NCI-H1930 (cell line): ENCODE data around the gene ARHGAP1.

Source experiments
- DNase-seq, 2 experiments: peaks; one replicate each; lab custom pipeline; 2025; lab: John Stamatoyannopoulos, UW

ARHGAP1 gene

DNA sequence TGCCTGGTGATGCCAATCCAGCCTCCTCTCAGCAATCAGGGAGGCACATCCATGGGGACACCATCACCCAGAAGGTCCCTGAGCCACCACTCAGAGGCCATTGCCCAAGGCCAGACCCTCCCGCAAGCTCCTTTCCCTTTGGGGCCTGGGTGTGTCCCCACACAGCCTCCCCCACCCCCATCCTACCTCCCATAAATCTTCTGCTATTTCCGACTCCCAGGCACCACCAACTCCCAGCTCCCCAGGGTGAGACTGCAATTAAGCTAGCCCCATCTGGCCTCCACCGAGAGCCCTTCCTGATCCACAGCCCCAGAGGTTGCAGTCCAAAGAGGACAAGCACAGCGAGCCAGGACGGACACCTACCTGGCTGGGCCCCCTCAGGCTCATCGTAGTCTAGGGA is 6.3 kb downstream of the ARHGAP1 start:
- no peak for DNase-seq

GRCh38 chr11:46693597-46694012 is 6.8 kb downstream of the ARHGAP1 start:
- DNase-seq, result no peak

DNA sequence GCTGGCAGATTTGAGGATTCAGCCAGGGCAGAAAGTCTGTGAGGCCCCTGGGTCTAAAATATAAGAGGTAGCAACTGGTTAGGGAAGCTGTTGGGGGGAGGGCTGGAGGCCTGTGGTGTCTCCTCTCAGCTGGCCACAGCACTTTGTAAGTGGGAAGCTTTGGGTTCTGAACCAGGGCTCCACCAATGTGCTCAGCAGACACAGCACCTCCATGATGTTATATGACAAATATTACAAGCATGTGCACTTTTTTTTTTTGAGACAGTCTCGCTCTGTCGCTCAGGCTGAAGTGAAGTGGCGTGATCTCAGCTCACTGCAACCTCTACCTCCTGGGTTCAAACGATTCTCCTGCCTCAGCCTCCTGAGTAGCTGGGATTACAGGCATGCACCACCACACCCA is 8.0 kb downstream of the ARHGAP1 start:
- no peak for DNase-seq

DNA sequence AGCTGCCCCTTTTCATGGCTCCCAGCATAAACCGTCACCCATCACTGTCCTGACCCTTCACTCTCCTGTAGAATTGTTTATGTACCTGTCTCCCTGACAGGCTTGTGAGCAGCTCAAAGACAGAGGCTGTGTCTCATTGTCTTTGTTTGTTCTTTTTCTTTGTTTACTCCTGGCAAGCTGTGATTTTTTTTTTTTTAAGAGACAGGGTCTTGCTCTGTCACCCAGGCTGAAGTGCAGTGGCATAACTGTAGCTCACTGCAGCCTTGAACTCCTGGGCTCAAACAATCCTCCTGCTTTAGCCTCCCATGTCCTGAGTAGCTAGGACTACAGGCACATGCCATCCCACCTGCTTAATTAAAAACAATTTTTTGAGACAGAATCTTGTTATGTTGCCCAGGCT is 9.7 kb downstream of the ARHGAP1 start:
- DNase-seq, result no peak

DNA sequence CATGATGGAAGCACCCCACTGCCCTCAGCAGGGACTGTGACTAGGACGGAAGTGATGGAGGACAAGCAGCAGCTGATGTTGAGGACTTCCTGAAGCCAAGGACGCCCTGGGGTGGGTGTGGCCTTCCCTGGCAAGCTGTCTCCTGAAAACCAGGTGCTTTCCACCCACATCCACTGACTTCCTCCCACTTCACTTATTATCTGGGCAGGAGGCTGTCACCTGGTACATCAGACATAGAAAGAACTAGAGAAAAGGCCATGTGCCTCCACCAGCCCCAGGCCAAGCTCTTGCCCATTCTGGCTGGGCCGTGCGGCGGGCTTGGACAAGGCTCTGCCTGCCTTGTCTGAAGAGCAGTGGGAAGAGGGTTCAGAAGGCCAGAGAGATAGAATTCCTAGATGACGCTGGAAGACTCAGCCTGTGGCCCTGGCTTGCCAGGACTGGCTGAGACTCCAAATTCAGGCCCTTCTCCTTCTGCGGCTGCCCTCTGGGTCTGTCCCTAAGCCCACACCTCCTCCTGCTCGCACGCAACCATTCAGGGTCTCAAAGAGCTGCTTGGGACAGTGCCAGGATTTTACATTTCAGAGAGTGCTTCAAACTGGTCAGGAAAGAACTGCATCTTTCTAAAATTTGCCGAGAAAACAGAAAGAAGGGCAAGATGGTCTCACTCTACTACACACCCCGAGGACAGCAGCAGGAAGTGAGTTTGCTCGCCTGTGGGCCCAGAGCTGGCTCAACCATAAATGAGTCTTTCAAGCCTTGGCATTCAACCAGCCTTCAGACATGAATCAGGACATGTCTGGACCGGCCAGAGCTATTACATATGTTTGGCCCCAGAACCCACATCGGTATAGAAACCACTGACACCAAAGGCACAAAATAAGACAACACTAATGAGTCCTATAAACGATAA is 13.3 kb downstream of the ARHGAP1 start:
- no peak for DNase-seq

DNA sequence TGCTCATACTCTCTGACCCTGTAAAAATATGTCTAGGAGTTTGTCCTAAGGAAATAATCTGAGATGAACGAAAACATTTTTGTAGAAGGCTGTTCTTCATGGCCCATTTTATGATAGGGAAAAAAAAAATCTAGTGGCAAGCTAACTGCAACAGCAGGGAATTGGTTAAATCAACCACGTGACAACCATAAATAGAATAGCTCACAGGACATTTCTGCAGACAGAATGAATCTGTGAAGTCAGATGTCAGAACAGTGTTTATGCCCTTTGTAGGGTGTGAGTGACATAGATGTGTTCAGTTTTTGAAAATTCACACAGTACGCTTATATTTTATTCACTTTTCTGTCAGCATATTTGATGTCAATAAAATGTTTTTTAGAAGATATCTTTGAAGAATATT is 16.1 kb downstream of the ARHGAP1 start:
- no peak for DNase-seq

GRCh38 chr11:46682773-46683752 is 17.4 kb downstream of the ARHGAP1 start:
- DNase-seq, result no peak

DNA sequence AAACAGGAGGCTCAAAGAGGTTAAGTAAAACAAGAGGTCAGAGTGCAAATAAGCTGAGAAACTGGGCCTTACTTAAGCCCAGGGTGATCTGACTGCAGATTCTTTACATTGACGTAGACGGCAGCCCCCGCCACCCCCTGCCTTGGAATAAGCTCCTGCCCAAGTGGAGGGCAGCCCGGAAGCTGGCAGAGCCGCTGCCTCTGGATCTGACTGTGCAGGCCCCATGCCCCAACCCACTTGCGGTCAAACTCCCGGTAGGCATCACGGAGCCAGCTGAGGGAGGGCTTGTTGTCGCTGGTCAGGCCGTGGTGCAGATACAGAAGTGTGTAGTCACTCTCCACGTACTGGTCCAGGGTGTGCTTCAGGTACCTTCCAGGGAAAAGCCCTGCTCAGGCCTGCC is 18.6 kb downstream of the ARHGAP1 start:
- DNase-seq, result no peak

DNA sequence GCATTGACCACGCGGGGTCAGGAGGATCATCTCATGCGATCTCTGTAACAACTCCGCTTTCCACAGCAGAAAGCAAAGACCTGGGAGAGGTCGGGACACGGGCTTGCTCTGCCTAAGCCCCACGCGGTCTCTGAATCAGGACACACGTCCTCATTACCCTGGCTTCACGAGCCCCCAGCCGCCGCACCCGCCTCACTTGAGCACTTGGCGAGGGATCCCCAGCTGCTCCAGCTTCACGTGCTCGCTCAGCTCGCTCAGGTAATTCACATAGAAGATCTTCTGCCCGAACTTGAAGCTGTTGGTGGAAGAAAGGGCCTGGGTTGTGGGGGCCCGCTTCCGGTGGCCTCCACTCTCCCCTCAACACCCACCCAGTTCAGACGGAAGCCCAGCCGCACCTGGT is 19.6 kb downstream of the ARHGAP1 start:
- DNase-seq, result no peak

GRCh38 chr11:46680164-46680760 is 20.2 kb downstream of the ARHGAP1 start:
- DNase-seq, result no peak

GRCh38 chr11:46679241-46680163 is 20.9 kb downstream of the ARHGAP1 start:
- DNase-seq, result no peak

DNA sequence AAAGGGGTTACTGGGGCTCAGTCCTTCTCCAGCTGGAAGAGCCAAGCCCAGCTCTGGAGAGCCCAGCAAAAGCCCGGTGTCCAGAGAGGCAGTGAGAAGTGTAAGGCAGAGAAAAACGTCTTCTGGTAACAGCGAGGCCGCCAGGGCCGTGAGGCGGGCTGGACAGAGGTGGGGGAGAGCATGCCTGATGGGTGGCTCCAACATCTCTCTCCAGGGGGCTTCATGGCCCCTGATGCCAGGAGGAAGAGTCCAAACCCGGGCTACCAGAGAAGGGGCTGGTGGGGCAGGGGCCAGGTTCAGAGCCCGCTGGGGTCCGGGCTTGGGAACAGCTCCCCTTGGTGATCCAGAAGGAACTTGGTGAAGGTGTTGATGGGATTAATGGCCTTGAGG is 21.7 kb downstream of the ARHGAP1 start:
- DNase-seq, result no peak

DNA sequence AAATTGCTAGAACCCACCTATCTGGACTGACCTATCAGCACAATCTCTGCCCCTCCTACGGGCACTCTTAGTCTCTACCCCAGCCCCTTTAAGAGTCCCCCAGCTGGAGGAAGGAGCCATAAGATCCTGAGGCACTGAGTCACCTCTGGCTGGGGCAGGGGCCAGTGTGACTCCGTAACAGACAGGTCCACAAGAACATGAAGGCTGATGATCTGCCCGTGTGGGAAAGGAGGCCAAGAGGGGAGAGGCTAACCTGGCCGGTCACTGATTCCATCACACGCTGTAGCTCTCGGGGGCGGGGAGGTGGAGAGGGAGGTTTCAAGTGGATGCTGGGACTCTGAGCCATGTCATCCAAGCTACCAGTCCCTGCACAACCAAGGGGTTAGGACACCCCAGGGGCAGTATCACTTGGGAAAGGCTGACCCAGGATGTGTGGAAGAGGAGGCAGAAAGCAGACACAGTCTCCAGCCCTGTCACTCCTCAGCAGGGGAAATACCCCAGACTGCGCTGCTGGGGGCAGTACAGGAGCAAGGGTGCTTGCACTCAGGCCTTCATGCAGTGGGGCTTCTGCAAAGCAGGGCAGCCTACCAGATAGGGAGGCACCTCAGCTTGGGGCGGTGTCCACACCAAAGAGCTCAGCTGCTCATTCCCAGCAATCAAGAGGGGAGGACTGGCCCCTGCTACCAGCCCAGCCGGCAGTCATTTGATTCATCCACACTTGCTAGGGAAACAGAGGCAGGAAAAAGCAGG is 22.3 kb downstream of the ARHGAP1 start:
- no peak for DNase-seq

DNA sequence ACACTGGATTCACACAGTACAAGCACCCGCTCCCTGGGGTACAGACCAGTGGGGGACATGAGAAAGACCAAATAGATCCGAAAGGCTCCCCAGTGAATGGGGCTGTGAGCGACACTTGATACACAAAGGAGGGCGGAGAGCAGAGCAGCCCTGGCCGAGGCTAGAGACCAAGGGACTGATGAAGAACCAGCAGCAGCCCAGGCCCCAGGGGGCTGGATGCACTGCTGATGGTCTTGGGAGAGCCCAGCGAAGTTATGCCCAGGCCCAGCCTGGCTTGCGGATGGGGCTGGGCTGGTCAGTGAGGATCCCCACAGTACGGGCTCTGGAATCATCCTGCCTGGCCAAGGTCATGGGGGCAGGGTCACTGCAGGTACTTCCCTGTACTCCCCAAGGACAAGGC is 23.2 kb downstream of the ARHGAP1 start:
- DNase-seq, result no peak

- DNase-seq, result no peak
Measured at GRCh38 chr11:46676436-46677158, 23.8 kb downstream of the ARHGAP1 start.

GRCh38 chr11:46675949-46676348 is 24.5 kb downstream of the ARHGAP1 start:
- DNase-seq, result no peak

DNA sequence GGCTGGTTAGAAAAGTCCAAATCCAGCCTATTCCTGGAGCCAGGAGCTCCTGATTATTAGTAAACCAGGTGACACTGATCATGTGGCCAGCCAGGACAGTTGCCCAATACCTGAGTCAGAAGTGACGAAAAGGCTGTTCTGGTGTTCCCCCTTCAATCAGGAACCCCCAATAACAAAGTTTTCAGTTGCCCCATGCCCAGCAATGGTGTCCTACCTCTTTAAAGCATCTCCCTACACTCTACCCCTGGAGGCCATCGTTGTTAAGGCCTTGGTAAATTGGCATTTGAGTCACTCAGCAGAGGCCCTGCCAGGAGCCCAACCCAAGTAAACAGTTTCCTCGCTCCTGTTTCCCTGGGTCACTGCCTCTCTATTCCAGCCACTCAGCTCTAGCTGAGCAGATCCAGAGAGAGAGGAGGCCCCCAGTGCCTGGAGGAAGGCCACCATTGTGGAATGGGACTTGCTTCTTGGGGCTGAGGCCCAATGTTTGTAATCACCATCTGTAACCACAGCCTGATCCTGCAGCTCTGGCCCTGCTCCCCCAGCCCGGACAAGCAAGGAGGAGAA is 25.0 kb downstream of the ARHGAP1 start:
- DNase-seq, result no peak

DNA sequence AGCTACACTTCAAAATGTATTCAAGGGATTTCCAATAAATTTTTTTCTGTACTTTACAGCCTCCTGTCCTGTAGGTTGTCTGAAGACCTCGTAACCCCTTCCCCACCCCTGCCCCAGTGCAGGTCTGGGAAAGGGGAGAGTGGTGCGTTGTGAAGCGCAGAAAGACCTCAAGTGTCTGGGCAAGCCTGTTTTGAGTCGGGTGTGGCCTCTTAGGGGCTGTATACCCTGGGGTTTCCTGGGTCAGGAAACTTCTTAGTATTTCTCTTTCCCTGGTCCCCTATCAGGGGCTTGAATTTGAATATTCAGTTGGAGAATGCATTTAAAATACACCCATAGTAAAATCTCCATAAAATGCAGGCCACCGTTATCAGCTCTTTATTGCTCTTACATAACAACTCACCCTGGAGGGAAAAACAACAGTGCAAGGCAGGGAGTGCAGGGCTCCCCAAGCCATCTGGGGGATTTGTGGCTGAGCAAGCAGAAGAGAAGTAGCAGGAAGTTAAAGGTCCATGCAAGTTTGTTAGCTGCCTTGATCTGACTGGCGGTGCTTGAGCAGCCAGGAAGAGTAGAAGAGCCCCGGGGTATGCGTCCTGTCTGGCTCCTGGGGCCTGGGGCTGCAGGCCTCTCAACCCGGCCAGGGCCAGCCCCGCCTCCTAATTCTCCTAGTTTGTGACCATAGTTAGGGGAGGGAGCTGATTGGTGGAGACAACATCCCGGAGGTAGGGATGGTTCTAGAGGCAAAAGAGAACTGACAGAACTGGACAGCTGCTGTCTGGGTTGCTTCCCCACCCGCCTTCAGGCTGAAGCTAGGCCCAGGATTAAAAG is 25.7 kb downstream of the ARHGAP1 start:
- DNase-seq, result no peak
